Effector CD4-positive, alpha-beta T cell (primary cell): ENCODE results near the gene SSH2.
"Not testable (repeated sequence)": the region's sequence is repeated elsewhere in the genome, so short reads cannot be mapped to it uniquely, and the experiment has no call there.

ENCODE experiments used
- DNase-seq: peaks from one replicate; pipeline ENCODE4 v3.0.0-alpha.2; 2020

The SSH2 gene

GRCh38 chr17:29930409-29931010 lies 482 bp upstream of the SSH2 start:
- DNase-seq, result no peak

- DNase-seq, result no peak
These were observed 959 bp downstream of the SSH2 start for GRCh38 chr17:29929006-29929532.

GRCh38 chr17:29927546-29927945 lies 2.5 kb downstream of the SSH2 start:
- DNase-seq, result no peak

- DNase-seq, result no peak
These were observed 5.2 kb downstream of the SSH2 start for GRCh38 chr17:29924786-29925185.

- DNase-seq, result no peak
These were observed 10.8 kb downstream of the SSH2 start for GRCh38 chr17:29918922-29919856.

- DNase-seq, result no peak
These were observed 12.0 kb downstream of the SSH2 start for GRCh38 chr17:29918016-29918415.

- no peak for DNase-seq
These were observed 15.1 kb downstream of the SSH2 start for GRCh38 chr17:29914819-29915537.

GRCh38 chr17:29911641-29912177 lies 18.3 kb downstream of the SSH2 start:
- DNase-seq, result no peak

- DNase-seq, result no peak
These were observed 20.6 kb downstream of the SSH2 start for GRCh38 chr17:29909236-29910003.

GRCh38 chr17:29906969-29907368 lies 23.1 kb downstream of the SSH2 start:
- no peak for DNase-seq

GRCh38 chr17:29905879-29906167 lies 24.2 kb downstream of the SSH2 start:
- no peak for DNase-seq

- DNase-seq, result no peak
These were observed 24.7 kb downstream of the SSH2 start for GRCh38 chr17:29905086-29905878.

GRCh38 chr17:29903471-29903870 lies 26.6 kb downstream of the SSH2 start:
- no peak for DNase-seq

GRCh38 chr17:29897136-29897535 lies 32.9 kb downstream of the SSH2 start:
- DNase-seq, result not testable (repeated sequence)

GRCh38 chr17:29892201-29892600 lies 37.8 kb downstream of the SSH2 start:
- DNase-seq, result no peak

GRCh38 chr17:29891131-29891530 lies 38.9 kb downstream of the SSH2 start:
- DNase-seq, result no peak

- no peak for DNase-seq
These were observed 44.9 kb downstream of the SSH2 start for GRCh38 chr17:29885031-29885640.

GRCh38 chr17:29883497-29883896 lies 46.5 kb downstream of the SSH2 start:
- DNase-seq, result no peak

- DNase-seq, result no peak
These were observed 48.8 kb downstream of the SSH2 start for GRCh38 chr17:29881256-29881655.

GRCh38 chr17:29880031-29880430 lies 50.0 kb downstream of the SSH2 start:
- DNase-seq, result no peak

GRCh38 chr17:29874931-29875596 lies 55.0 kb downstream of the SSH2 start:
- no peak for DNase-seq
